ENCODE results near the gene SEPTIN5.

Gene SEPTIN5

DNA sequence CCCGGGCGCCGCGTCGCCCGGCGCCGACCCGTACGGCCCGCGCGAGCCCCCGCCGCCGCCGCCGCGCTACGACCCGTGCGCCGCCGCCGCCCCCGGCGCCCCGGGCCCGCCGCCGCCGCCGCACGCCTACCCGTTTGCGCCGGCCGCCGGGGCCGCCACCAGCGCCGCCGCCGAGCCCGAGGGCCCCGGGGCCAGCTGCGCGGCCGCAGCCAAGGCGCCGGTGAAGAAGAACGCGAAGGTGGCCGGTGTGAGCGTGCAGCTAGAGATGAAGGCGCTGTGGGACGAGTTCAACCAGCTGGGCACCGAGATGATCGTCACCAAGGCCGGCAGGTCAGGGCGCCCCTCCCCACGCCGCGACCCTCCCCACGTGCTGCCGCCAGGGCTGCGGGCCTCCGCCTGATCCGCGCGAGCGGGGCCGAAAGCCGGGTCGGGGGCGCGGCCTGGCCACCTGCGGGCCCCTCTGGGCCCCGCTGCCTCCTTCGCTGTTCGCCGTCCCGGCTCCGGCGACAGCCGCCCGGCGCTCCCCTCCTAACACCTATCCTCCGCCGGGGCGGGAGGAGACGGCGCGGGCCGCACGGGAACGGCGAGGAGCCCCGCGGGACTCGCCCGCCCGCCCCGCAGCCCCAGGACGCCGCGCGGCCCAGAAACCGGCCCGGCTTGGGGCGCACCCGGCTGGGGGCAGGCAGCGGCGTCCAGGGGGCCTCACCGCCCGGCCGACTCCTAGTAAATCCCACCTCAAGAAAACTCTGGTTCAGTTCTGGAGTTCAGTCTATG is 46.8 kb downstream of the SEPTIN5 start:
- H3K27me3 ChIP-seq (ENCODE audit: insufficient read depth, low read depth, severe bottlenecking) = no peaks in the 10 kb centered on the region
- no peak for DNase-seq
- H3K27ac ChIP-seq = peak overlapping the region; percentile 58
- TF ChIP-seq, protein P1, sequence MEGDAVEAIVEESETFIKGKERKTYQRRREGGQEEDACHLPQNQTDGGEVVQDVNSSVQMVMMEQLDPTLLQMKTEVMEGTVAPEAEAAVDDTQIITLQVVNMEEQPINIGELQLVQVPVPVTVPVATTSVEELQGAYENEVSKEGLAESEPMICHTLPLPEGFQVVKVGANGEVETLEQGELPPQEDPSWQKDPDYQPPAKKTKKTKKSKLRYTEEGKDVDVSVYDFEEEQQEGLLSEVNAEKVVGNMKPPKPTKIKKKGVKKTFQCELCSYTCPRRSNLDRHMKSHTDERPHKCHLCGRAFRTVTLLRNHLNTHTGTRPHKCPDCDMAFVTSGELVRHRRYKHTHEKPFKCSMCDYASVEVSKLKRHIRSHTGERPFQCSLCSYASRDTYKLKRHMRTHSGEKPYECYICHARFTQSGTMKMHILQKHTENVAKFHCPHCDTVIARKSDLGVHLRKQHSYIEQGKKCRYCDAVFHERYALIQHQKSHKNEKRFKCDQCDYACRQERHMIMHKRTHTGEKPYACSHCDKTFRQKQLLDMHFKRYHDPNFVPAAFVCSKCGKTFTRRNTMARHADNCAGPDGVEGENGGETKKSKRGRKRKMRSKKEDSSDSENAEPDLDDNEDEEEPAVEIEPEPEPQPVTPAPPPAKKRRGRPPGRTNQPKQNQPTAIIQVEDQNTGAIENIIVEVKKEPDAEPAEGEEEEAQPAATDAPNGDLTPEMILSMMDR (IDR thresholded peaks at IDR 0.05; ENCODE audit: low read depth, low read length) = no peak
- peaks cover 24% of the 10 kb centered on the region for H3K36me3 ChIP-seq
- H3K4me3 ChIP-seq (ENCODE audit: low read depth, low read length) = peak overlapping the region; percentile 49
- H3K9me3 ChIP-seq (ENCODE audit: severe bottlenecking) = no peaks in the 10 kb centered on the region

DNA sequence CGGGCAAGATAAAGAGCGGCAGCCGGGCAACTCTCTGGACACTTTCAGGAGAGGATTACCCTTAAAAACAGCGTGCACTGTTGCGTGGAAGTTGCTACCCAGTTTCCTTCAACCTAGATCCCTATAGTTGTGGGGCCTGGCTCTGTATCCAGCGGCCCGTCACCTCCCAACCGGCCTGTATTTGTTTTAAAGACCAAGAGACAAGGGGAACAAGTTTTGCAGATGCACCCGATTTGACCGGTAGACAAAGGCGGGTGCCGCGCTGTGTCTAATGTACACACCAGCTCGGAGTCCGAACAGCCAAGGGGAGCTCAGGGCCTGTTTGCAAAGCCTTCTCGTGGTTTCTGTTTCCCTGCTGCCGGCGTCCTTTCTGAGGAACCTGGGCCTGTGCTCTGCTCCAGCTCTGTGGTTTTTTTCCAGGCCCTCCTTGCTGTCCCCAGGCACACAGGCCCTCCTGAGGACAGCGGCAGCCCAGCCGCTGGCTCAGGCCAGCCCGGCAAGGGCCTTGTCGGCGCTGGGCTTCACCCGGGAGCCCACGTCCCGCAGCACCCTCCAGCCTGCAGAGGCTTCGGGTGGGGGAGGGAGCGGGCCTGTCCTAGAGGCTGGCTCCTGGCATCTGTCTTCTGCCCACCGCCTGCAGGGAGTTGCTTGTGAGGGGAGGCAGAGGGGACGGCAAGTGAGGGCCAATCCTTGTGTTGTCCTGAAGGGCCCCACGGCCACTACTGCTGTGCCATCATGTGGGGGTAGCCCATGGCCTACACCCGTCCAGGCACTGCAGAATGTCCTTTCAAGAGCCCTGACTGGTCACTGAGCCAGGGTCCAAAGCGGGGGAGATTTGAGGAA is 47.6 kb downstream of the SEPTIN5 start:
- Histone ChIP-seq H3K27ac (peak overlapping the region; percentile 58), H3K9me3 (ENCODE audit: severe bottlenecking) (no peaks in the 10 kb centered on the region), H3K27me3 (ENCODE audit: insufficient read depth, low read depth, severe bottlenecking) (no peaks in the 10 kb centered on the region), H3K36me3 (peaks cover 24% of the 10 kb centered on the region), H3K4me3 (ENCODE audit: low read depth, low read length) (peak overlapping the region; percentile 49)
- no peak for DNase-seq
- TF ChIP-seq, protein P1 (IDR thresholded peaks at IDR 0.05; ENCODE audit: low read depth, low read length) = no peak

DNA sequence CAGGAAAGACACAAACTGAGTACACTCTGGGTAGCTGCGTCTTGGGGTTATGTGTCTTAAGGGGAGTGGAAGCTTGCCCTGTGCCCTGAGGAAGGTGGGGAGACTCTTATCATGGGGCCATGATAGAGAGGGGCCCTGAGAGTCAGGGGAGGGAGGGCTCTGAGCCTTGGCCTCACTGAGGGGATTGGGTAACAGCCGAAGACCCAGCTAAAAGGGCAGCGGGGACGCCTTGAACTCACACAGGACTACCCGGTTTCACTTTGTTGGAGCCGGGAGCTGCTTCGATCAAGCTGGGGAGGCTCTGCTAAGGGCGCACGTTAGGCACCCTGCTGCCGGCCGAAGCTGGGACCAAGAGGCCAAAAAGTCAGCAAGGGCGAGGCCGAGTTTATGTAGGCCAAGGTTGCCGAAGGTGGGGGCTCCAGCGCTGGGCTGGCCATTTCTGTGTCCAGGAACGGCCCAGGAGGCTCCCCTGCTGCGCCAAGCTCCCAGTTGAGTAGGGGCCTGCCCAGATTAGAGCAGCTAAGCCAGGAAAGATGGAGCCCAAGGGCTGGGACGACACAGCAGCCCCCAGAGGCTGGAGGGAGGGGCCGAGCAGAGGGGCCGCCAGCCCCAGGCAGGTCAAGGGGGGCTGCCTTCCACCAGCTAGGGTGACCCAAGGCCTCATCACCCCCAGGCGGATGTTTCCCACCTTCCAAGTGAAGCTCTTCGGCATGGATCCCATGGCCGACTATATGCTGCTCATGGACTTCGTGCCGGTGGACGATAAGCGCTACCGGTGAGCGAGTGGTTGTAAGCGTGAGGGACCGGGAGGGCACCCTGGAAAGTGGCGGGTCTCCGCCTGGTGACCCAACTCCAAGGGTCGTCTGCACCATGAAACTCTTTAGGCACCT is 48.5 kb downstream of the SEPTIN5 start:
- H3K36me3 ChIP-seq = peaks cover 28% of the 10 kb centered on the region
- no peak for DNase-seq
- no peaks in the 10 kb centered on the region for H3K27me3 ChIP-seq (ENCODE audit: insufficient read depth, low read depth, severe bottlenecking)
- H3K4me3 ChIP-seq (ENCODE audit: low read depth, low read length) = peak overlapping the region; percentile 49
- no peaks in the 10 kb centered on the region for H3K9me3 ChIP-seq (ENCODE audit: severe bottlenecking)
- TF ChIP-seq, protein P1 (IDR thresholded peaks at IDR 0.05; ENCODE audit: low read depth, low read length) = no peak
- H3K27ac ChIP-seq = peak overlapping the region; percentile 58

DNA sequence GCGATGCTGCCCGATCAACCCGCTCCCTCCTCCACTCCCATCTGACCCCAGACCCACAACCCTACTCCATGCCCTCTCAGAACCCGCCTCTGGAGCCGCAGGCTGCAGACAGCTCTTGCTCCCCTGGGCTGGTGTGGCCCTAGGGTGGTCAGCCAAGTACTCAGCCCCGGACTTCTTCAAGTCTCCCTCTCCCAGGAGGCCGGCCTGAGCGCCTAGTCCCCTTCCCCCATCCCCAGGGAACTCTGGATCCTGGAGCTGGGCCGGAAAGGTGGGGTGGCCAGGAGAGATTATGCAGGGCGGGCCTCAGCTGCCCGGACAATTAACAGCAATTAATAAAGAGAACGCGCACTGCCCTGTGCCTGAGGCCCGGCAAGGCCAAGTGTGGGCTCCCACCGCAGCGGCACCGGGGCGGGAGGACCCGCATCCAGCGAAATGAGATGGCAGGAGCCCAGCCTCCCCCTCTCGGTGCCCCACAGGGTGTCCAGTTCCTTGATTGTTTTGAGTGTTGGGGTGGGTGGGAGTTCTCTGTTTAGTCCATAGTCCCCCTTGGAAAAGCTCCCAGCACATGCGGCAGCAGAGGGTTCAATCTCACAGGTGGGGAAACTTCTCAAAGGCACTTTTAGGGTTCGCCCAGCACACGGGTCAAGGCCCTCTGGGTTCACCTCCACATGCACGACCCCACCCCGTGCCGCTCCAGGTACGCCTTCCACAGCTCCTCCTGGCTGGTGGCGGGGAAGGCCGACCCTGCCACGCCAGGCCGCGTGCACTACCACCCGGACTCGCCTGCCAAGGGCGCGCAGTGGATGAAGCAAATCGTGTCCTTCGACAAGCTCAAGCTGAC is 49.4 kb downstream of the SEPTIN5 start:
- no peaks in the 10 kb centered on the region for H3K9me3 ChIP-seq (ENCODE audit: severe bottlenecking)
- no peak for DNase-seq
- H3K4me3 ChIP-seq (ENCODE audit: low read depth, low read length) = no peak overlapping the region
- TF ChIP-seq, protein P1 (IDR thresholded peaks at IDR 0.05; ENCODE audit: low read depth, low read length) = no peak
- no peaks in the 10 kb centered on the region for H3K27me3 ChIP-seq (ENCODE audit: insufficient read depth, low read depth, severe bottlenecking)
- H3K36me3 ChIP-seq = peaks cover 35% of the 10 kb centered on the region
- H3K27ac ChIP-seq = no peak overlapping the region

DNA sequence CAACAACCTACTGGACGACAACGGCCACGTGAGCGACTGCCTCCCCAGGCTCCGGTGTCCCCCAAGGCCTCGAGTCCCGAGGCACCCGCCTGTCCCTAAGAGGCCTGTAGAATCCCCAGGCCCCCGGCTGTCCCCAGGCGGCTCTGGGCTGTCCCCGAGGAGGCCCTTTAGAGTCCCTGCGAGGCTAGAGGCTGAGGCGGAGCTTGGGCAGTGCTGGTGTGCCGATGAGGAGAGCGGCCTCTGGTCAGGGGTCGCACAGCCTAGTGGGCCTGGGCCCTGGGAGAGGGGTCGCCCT is 49.9 kb downstream of the SEPTIN5 start:
- Histone ChIP-seq H3K36me3 (peaks cover 37% of the 10 kb centered on the region), H3K9me3 (ENCODE audit: severe bottlenecking) (no peaks in the 10 kb centered on the region), H3K27me3 (ENCODE audit: insufficient read depth, low read depth, severe bottlenecking) (no peaks in the 10 kb centered on the region), H3K27ac (no peak overlapping the region), H3K4me3 (ENCODE audit: low read depth, low read length) (no peak overlapping the region)
- DNase-seq = no peak
- TF ChIP-seq, protein P1 (IDR thresholded peaks at IDR 0.05; ENCODE audit: low read depth, low read length) = no peak
